Endothelial cell (in vitro differentiated cells): ENCODE data around the gene ADAM30. TPM values are rescaled to one million over a fixed set of nuclear protein-coding genes. Genes with fewer than 3 reads are reported as not detected.

Experiments
- DNase-seq: peaks from one replicate; pipeline ENCODE4 v3.0.0; 2021; ENCODE audit warnings: low spot score
- H3K27ac Mint-ChIP-seq: one replicate; pipeline ENCODE4 v1.8.0; 2021; ENCODE audit warnings: mixed read lengths, inconsistent platforms; ENCODE audit not compliant: unreplicated experiment
- H3K27me3 Mint-ChIP-seq: one replicate; pipeline ENCODE4 v1.8.0; 2021; ENCODE audit warnings: mild to moderate bottlenecking, moderate library complexity, mixed read lengths, inconsistent platforms; ENCODE audit not compliant: unreplicated experiment
- H3K36me3 Mint-ChIP-seq: one replicate; pipeline ENCODE4 v1.8.0; 2021; ENCODE audit warnings: mild to moderate bottlenecking, low read depth, mixed read lengths, inconsistent platforms; ENCODE audit not compliant: unreplicated experiment
- H3K4me1 Mint-ChIP-seq: one replicate; pipeline ENCODE4 v1.8.0; 2021; ENCODE audit warnings: mild to moderate bottlenecking, mixed read lengths, inconsistent platforms; ENCODE audit not compliant: unreplicated experiment
- H3K4me3 Mint-ChIP-seq: one replicate; pipeline ENCODE4 v1.8.0; 2021; ENCODE audit warnings: mild to moderate bottlenecking, mixed read lengths, inconsistent platforms; ENCODE audit not compliant: unreplicated experiment
- H3K9me3 Mint-ChIP-seq: one replicate; pipeline ENCODE4 v1.8.0; 2021; ENCODE audit warnings: mixed read lengths, inconsistent platforms; ENCODE audit not compliant: unreplicated experiment
- total RNA-seq: library from RNA; stranded (reverse); fragmentation: NEBNext Ultra II Directional; extraction: Animal tissue kit (Norgen Biotek cat#: 25700); gene quantifications from one replicate; pipeline ENCODE4 v1.2.1, GENCODE V29; 2021; ENCODE audit not compliant: unreplicated experiment
- TF ChIP-seq, protein P1 (sequence below): fragments of 200-600 bp; sonication (generic); IDR thresholded peaks from one replicate; pipeline ENCODE4 v1.5.0; 2021; ENCODE audit warnings: antibody characterized with exemption; ENCODE audit not compliant: unreplicated experiment

The ADAM30 gene
- total RNA-seq, 1 donor from 2014 or later = not detected

DNA sequence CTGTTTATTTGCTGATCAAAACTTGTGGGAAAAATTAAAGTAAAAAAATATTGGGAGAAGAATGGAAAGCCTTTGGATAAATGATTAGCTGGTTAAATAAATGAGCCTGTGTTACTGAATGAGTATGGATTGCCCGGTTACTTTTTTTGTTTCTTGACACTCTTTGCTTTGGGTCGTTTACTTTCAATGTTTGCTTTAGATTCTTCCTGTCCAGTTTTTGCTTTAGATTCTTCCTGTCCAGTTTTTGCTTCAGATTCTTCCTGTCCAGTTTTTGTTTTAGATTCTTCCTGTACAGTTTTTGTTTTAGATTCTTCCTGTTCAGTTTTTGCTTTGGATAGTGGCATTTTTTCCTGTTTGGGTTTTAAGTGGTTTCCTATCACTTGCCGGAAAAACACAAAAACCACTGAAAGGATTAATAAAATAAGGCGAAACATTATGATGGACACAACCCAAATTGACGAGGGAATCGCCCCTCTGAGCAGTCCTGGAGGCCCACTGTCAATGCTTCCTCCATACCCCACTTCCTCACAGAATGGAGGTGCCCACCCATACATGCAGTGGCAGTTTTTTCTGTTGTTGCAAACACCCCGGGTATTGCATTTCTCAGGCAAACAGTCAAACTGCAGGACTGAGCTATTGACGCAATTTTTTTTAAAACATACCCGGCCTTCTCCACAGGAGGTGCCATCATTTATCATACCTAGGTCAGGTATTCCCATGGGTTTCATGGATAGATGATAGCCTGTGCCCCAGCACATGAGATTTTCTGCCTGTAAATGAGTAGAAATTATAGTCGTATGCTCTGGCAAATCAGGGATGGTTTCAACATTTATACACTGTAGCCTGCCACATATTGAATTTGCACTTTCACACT lies 2.3 kb downstream of the ADAM30 start:
- Mint-ChIP-seq H3K27ac (no peak overlapping the region), H3K36me3 (no peaks in the 10 kb centered on the region), H3K27me3 (no peaks in the 10 kb centered on the region), H3K9me3 (no peaks in the 10 kb centered on the region), H3K4me3 (no peak overlapping the region), H3K4me1 (peaks cover 17% of the 10 kb centered on the region)
- DNase-seq = no peak
- TF ChIP-seq, protein P1, sequence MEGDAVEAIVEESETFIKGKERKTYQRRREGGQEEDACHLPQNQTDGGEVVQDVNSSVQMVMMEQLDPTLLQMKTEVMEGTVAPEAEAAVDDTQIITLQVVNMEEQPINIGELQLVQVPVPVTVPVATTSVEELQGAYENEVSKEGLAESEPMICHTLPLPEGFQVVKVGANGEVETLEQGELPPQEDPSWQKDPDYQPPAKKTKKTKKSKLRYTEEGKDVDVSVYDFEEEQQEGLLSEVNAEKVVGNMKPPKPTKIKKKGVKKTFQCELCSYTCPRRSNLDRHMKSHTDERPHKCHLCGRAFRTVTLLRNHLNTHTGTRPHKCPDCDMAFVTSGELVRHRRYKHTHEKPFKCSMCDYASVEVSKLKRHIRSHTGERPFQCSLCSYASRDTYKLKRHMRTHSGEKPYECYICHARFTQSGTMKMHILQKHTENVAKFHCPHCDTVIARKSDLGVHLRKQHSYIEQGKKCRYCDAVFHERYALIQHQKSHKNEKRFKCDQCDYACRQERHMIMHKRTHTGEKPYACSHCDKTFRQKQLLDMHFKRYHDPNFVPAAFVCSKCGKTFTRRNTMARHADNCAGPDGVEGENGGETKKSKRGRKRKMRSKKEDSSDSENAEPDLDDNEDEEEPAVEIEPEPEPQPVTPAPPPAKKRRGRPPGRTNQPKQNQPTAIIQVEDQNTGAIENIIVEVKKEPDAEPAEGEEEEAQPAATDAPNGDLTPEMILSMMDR = no peak

GRCh38 chr1:119893238-119893791 lies 3.0 kb downstream of the ADAM30 start:
- Mint-ChIP-seq H3K36me3 (no peaks in the 10 kb centered on the region), H3K9me3 (no peaks in the 10 kb centered on the region), H3K4me3 (no peak overlapping the region), H3K4me1 (peaks cover 17% of the 10 kb centered on the region), H3K27me3 (no peaks in the 10 kb centered on the region), H3K27ac (no peak overlapping the region)
- DNase-seq = no peak
- TF ChIP-seq, protein P1 = no peak

DNA sequence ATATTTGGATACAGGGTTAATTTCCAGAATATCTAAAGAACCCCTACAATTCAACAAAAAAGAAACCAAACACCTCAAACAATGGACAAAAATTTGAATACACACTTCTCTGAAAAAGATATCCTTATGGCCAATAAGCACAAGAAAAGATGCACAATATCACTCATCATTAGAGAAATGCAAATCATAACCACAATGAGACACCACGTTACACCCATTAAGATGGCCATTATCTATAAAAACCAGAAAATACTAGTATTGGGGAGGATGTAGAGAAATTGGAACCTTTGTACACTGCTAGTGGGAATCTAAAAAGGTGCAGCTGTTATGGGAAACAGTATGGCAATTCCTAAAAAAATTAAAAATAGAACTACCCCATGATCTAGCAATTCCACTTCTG lies 4.9 kb downstream of the ADAM30 start:
- Mint-ChIP-seq H3K36me3 (no peaks in the 10 kb centered on the region), H3K4me3 (no peak overlapping the region), H3K9me3 (no peaks in the 10 kb centered on the region), H3K27me3 (no peaks in the 10 kb centered on the region), H3K4me1 (peaks cover 17% of the 10 kb centered on the region), H3K27ac (no peak overlapping the region)
- TF ChIP-seq, protein P1 = no peak
- no peak for DNase-seq

DNA sequence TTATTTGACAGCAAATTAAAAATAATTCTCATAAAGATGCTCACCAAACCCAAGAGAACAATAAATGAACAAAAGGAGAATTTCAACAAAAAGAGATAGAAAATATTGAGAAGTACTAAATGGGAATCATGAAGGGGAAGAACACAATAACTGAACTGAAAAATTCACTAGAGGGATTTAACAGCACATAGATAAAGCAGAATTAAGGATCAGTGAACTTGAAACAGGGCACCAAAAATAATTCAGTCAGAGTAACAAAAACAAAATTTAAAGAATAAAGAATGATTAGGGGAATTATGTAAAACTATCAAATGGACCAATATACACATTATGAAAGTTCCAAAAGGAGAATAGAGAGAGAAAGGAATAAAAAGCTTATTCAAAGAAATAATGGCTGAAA lies 7.8 kb downstream of the ADAM30 start:
- TF ChIP-seq, protein P1 = no peak
- no peaks in the 10 kb centered on the region for H3K27me3 Mint-ChIP-seq
- no peak overlapping the region for H3K27ac Mint-ChIP-seq
- DNase-seq = no peak
- peaks cover 5% of the 10 kb centered on the region for H3K4me1 Mint-ChIP-seq
- no peaks in the 10 kb centered on the region for H3K9me3 Mint-ChIP-seq
- H3K4me3 Mint-ChIP-seq = no peak overlapping the region
- H3K36me3 Mint-ChIP-seq = no peaks in the 10 kb centered on the region

GRCh38 chr1:119887427-119887826 lies 8.9 kb downstream of the ADAM30 start:
- no peak for DNase-seq
- H3K4me1 Mint-ChIP-seq = no peaks in the 10 kb centered on the region
- TF ChIP-seq, protein P1 = no peak
- no peaks in the 10 kb centered on the region for H3K27me3 Mint-ChIP-seq
- no peak overlapping the region for H3K4me3 Mint-ChIP-seq
- no peaks in the 10 kb centered on the region for H3K36me3 Mint-ChIP-seq
- H3K27ac Mint-ChIP-seq = no peak overlapping the region
- no peaks in the 10 kb centered on the region for H3K9me3 Mint-ChIP-seq
